Activated naive CD4-positive, alpha-beta T cell (primary cell): ENCODE data around the gene IL1RAPL2.
"Not testable (repeated sequence)": the region's sequence is repeated elsewhere in the genome, so short reads cannot be mapped to it uniquely, and the experiment has no call there.

Experiments used
- DNase-seq, 4 experiments: peaks; one replicate each; lab custom pipeline; 2025; lab: John Stamatoyannopoulos, UW

The IL1RAPL2 gene

GRCh38 chrX:105610411-105610810 is 1044.4 kb downstream of the IL1RAPL2 start:
- no peak for DNase-seq

- DNase-seq: no peak
Observed at GRCh38 chrX:105618393-105619101, 1052.5 kb downstream of the IL1RAPL2 start.

- no peak for DNase-seq
Observed at GRCh38 chrX:105634180-105634579, 1068.2 kb downstream of the IL1RAPL2 start.

- DNase-seq: no peak
Observed at GRCh38 chrX:105635794-105636193, 1069.8 kb downstream of the IL1RAPL2 start.

GRCh38 chrX:105636667-105637066 is 1070.7 kb downstream of the IL1RAPL2 start:
- no peak for DNase-seq

GRCh38 chrX:105645667-105646357 is 1079.8 kb downstream of the IL1RAPL2 start:
- no peak for DNase-seq

- DNase-seq: no peak
Observed at GRCh38 chrX:105646592-105647372, 1080.8 kb downstream of the IL1RAPL2 start.

GRCh38 chrX:105647749-105648148 is 1081.8 kb downstream of the IL1RAPL2 start:
- no peak for DNase-seq

- no peak for DNase-seq
Observed at GRCh38 chrX:105648732-105649131, 1082.7 kb downstream of the IL1RAPL2 start.

- no peak for DNase-seq
Observed at GRCh38 chrX:105650577-105650976, 1084.6 kb downstream of the IL1RAPL2 start.

GRCh38 chrX:105650986-105651385 is 1085.0 kb downstream of the IL1RAPL2 start:
- no peak for DNase-seq

GRCh38 chrX:105653891-105654290 is 1087.9 kb downstream of the IL1RAPL2 start:
- no peak for DNase-seq

- no peak for DNase-seq
Observed at GRCh38 chrX:105658136-105658535, 1092.1 kb downstream of the IL1RAPL2 start.

GRCh38 chrX:105662248-105662647 is 1096.2 kb downstream of the IL1RAPL2 start:
- no peak for DNase-seq

- no peak for DNase-seq
Observed at GRCh38 chrX:105664243-105664642, 1098.2 kb downstream of the IL1RAPL2 start.

- not testable (repeated sequence) for DNase-seq
Observed at GRCh38 chrX:105684288-105684687, 1118.3 kb downstream of the IL1RAPL2 start.

GRCh38 chrX:105694839-105695238 is 1128.8 kb downstream of the IL1RAPL2 start:
- no peak for DNase-seq

- no peak for DNase-seq
Observed at GRCh38 chrX:105695451-105695850, 1129.5 kb downstream of the IL1RAPL2 start.

GRCh38 chrX:105696870-105697269 is 1130.9 kb downstream of the IL1RAPL2 start:
- no peak for DNase-seq

- no peak for DNase-seq
Observed at GRCh38 chrX:105697984-105698781, 1132.2 kb downstream of the IL1RAPL2 start.

- DNase-seq: no peak
Observed at GRCh38 chrX:105700331-105700730, 1134.3 kb downstream of the IL1RAPL2 start.
